Activated gamma-delta T cell treated with Interleukin-2 at 50 U/mL for 16 hours (primary cell): ENCODE measurements around the gene MGARP.
A peak's percentile ranks its signal among the peaks of the same experiment; 100 is the strongest.

Source experiments
- DNase-seq: peaks from one replicate; pipeline ENCODE4 v3.0.0-alpha.2; 2020

The MGARP gene

GRCh38 chr4:139242511-139243051, 37.4 kb downstream of the MGARP start:
- DNase-seq = no peak

GRCh38 chr4:139241784-139242151, 38.3 kb downstream of the MGARP start:
- DNase-seq = no peak

- no peak for DNase-seq
Observed at GRCh38 chr4:139241086-139241783, 38.8 kb downstream of the MGARP start.

- no peak for DNase-seq
Observed at GRCh38 chr4:139239127-139239772, 40.8 kb downstream of the MGARP start.

GRCh38 chr4:139234253-139234652, 45.8 kb downstream of the MGARP start:
- no peak for DNase-seq

- DNase-seq = peak; percentile 12
Observed at GRCh38 chr4:139229534-139230039, 50.4 kb downstream of the MGARP start.

GRCh38 chr4:139227729-139228404, 52.2 kb downstream of the MGARP start:
- no peak for DNase-seq

- no peak for DNase-seq
Observed at GRCh38 chr4:139223682-139224317, 56.2 kb downstream of the MGARP start.

GRCh38 chr4:139222215-139222614, 57.8 kb downstream of the MGARP start:
- no peak for DNase-seq

- no peak for DNase-seq
Observed at GRCh38 chr4:139221687-139222086, 58.3 kb downstream of the MGARP start.

GRCh38 chr4:139219450-139220055, 60.5 kb downstream of the MGARP start:
- DNase-seq = no peak
